ENCODE data around the gene IL17RA. TPM values are rescaled to one million over a fixed set of nuclear protein-coding genes. Genes with fewer than 3 reads are reported as not detected.

The IL17RA gene
- total RNA-seq, 4 donors from 2014 or later: 17.8 to 24.6 (median 20.0) TPM

- no peak for TF ChIP-seq POLR2A (IDR thresholded peaks at IDR 0.05)
- no peak for TF ChIP-seq EP300 (IDR thresholded peaks at IDR 0.05)
- Histone ChIP-seq H3K36me3 (peaks cover 0 to 12% (median 0%) of the 10 kb centered on the region in 3 donors), H3K27me3 (no peaks in the 10 kb centered on the region), H3K9me3 (no peaks in the 10 kb centered on the region), H3K4me1 (peaks cover 0 to 15% (median 0%) of the 10 kb centered on the region in 4 donors), H3K4me3 (no peak overlapping the region), H3K27ac (no peak overlapping the region)
- no peak for DNase-seq (ENCODE audit: low spot score in 2 of 2)
- WGBS, 2 donors: 27 to 37% methylated on average over 3 of the region's 3 CpGs
Observed at GRCh38 chr22:17060126-17060525, 24.7 kb upstream of the IL17RA start.

- Histone ChIP-seq H3K27ac (peak overlapping the region in 1 of 4 donors; percentile 49), H3K9me3 (no peaks in the 10 kb centered on the region), H3K4me3 (no peak overlapping the region), H3K27me3 (no peaks in the 10 kb centered on the region), H3K4me1 (peaks cover 0 to 7% (median 0%) of the 10 kb centered on the region in 4 donors), H3K36me3 (no peaks in the 10 kb centered on the region)
- 36 to 52% methylated on average over 8 of the region's 8 CpGs for WGBS, 2 donors
- TF ChIP-seq EP300 (IDR thresholded peaks at IDR 0.05): peak; percentile 53 to 63
- TF ChIP-seq POLR2A (IDR thresholded peaks at IDR 0.05): no peak
- TF ChIP-seq CTCF (IDR thresholded peaks at IDR 0.05): no peak
- DNase-seq (ENCODE audit: low spot score in 2 of 2): peak in 1 of 2 donors; percentile 29
Observed at GRCh38 chr22:17063411-17064106, 21.2 kb upstream of the IL17RA start.

GRCh38 chr22:17064498-17065100 lies 20.2 kb upstream of the IL17RA start:
- H3K27ac ChIP-seq: peak overlapping the region in 1 of 4 donors; percentile 34

GRCh38 chr22:17065433-17065832 lies 19.4 kb upstream of the IL17RA start:
- no peak for DNase-seq (ENCODE audit: low spot score in 2 of 2)
- Histone ChIP-seq H3K9me3 (no peaks in the 10 kb centered on the region), H3K4me1 (peaks cover 0 to 7% (median 0%) of the 10 kb centered on the region in 4 donors), H3K27me3 (no peaks in the 10 kb centered on the region), H3K36me3 (no peaks in the 10 kb centered on the region), H3K4me3 (no peak overlapping the region), H3K27ac (no peak overlapping the region)
- TF ChIP-seq POLR2A (IDR thresholded peaks at IDR 0.05): no peak
- TF ChIP-seq EP300 (IDR thresholded peaks at IDR 0.05): no peak
- no peak for TF ChIP-seq CTCF (IDR thresholded peaks at IDR 0.05)
- WGBS, 2 donors: 76 to 79% methylated on average over 7 of the region's 7 CpGs

More at GRCh38 chr22:17064498-17065100, 20.2 kb upstream of the IL17RA start:
- 57 to 70% methylated on average over 7 of the region's 7 CpGs for WGBS, 2 donors
- Histone ChIP-seq H3K4me1 (peaks cover 0 to 7% (median 0%) of the 10 kb centered on the region in 4 donors), H3K9me3 (no peaks in the 10 kb centered on the region), H3K36me3 (no peaks in the 10 kb centered on the region), H3K27me3 (no peaks in the 10 kb centered on the region), H3K4me3 (no peak overlapping the region)
- no peak for DNase-seq (ENCODE audit: low spot score in 2 of 2)
- TF ChIP-seq CTCF (IDR thresholded peaks at IDR 0.05) (no peak), EP300 (IDR thresholded peaks at IDR 0.05) (no peak), POLR2A (IDR thresholded peaks at IDR 0.05) (no peak)

- Histone ChIP-seq H3K27me3 (no peaks in the 10 kb centered on the region), H3K4me3 (no peak overlapping the region), H3K9me3 (no peaks in the 10 kb centered on the region), H3K27ac (no peak overlapping the region), H3K4me1 (peaks cover 0 to 10% (median 0%) of the 10 kb centered on the region in 4 donors), H3K36me3 (no peaks in the 10 kb centered on the region)
- TF ChIP-seq EP300 (IDR thresholded peaks at IDR 0.05) (no peak), CTCF (IDR thresholded peaks at IDR 0.05) (no peak), POLR2A (IDR thresholded peaks at IDR 0.05) (no peak)
- 77 to 80% methylated on average over 1 of the region's 1 CpG for WGBS, 2 donors
- no peak for DNase-seq (ENCODE audit: low spot score in 2 of 2)
Observed at GRCh38 chr22:17072877-17073276, 11.9 kb upstream of the IL17RA start.

Measured in tibial nerve (tissue), 4 donors.